K562 (cell line): Measurements from ENCODE around the gene SYT3. TPM values are rescaled to one million over a fixed set of nuclear protein-coding genes. Genes with fewer than 3 reads are reported as not detected.
A peak's percentile ranks its signal among the peaks of the same experiment; 100 is the strongest.

Source experiments
- CBFA2T3 ChIP-seq: fragments of 450-650 bp; IDR thresholded peaks from 2 replicates; pipeline ENCODE4 v1.6.1; 2017
- CHD2 ChIP-seq: IDR thresholded peaks from 2 replicates; pipeline ENCODE4 v1.6.1; 2011; ENCODE audit warnings: low read depth, low read length
- CREB1 ChIP-seq, 2 experiments: sonication (generic) in 1 of 2; formaldehyde crosslinking in 1 of 2; IDR thresholded peaks; 2 replicates each; pipeline versions ENCODE4 v1.6.1 to v1.8.0; 2012 to 2022; ENCODE audit warnings: inconsistent platforms in 1 of 2, mild to moderate bottlenecking in 1 of 2, missing genetic modification reagents in 1 of 2, moderate library complexity in 1 of 2
- CREM ChIP-seq: IDR thresholded peaks from 2 replicates; pipeline ENCODE4 v1.6.1; 2014; ENCODE audit warnings: antibody characterized with exemption, low read depth
- DMBX1 ChIP-seq: fragments of 250-450 bp; sonication (Bioruptor Pico); IDR thresholded peaks from 2 replicates; pipeline ENCODE4 v1.8.0; 2022; ENCODE audit warnings: inconsistent platforms, mild to moderate bottlenecking, moderate library complexity, borderline replicate concordance
- FOS ChIP-seq: IDR thresholded peaks from 3 replicates; pipeline ENCODE4 v1.6.1; 2011; ENCODE audit not compliant: insufficient read length; ENCODE audit errors: extremely low read depth
- GATAD2A ChIP-seq: fragments of 450-650 bp; IDR thresholded peaks from 2 replicates; pipeline ENCODE4 v1.6.1; 2017
- JUNB ChIP-seq: fragments of 450-650 bp; formaldehyde crosslinking; conservative IDR thresholded peaks from 2 replicates; pipeline ENCODE4 v1.4.0; 2020; ENCODE audit warnings: mild to moderate bottlenecking
- KDM2B ChIP-seq: fragments of 250-450 bp; sonication (Bioruptor Pico); IDR thresholded peaks from 2 replicates; pipeline ENCODE4 v1.8.0; 2021; ENCODE audit warnings: mild to moderate bottlenecking, moderate library complexity
- LARP7 ChIP-seq: fragments of 450-650 bp; IDR thresholded peaks from 2 replicates; pipeline ENCODE4 v1.6.1; 2016
- MAFK ChIP-seq: IDR thresholded peaks from 2 replicates; pipeline ENCODE4 v1.6.1; 2011; ENCODE audit warnings: low read length, improper control_type of control experiment
- MED1 ChIP-seq: sonication (generic); formaldehyde crosslinking; IDR thresholded peaks from 2 replicates; pipeline ENCODE4 v1.8.1; 2023; ENCODE audit warnings: missing genetic modification reagents, borderline replicate concordance
- NELFE ChIP-seq: IDR thresholded peaks from 2 replicates; pipeline ENCODE4 v1.6.1; 2011; ENCODE audit warnings: mild to moderate bottlenecking; ENCODE audit not compliant: insufficient read depth, insufficient read length
- POLR2G ChIP-seq: fragments of 200-400 bp; formaldehyde crosslinking; IDR thresholded peaks from 2 replicates; pipeline ENCODE4 v1.6.1; 2017; ENCODE audit warnings: low read depth, mild to moderate bottlenecking, antibody characterized with exemption, low read length, moderate library complexity
- SMC3 ChIP-seq: conservative IDR thresholded peaks from 2 replicates; pipeline ENCODE4 v1.6.1; 2011; ENCODE audit warnings: low read depth, low read length, improper control_type of control experiment; ENCODE audit not compliant: insufficient read depth
- SRF ChIP-seq, 2 experiments: fragments of 250-450, 450-650 bp in 1 of 2; sonication (Bioruptor Pico) in 1 of 2; sonication (generic) in 1 of 2; formaldehyde crosslinking; IDR thresholded peaks; 2 replicates each; pipeline versions ENCODE4 v1.5.0 to v1.5.1; 2020 to 2022; ENCODE audit warnings: mild to moderate bottlenecking in 1 of 2, missing genetic modification reagents in 1 of 2
- ZKSCAN3 ChIP-seq: fragments of 250-450 bp; sonication (Bioruptor Pico); IDR thresholded peaks from 2 replicates; pipeline ENCODE4 v1.4.0; 2020
- ZNF224 ChIP-seq: sonication (generic); formaldehyde crosslinking; IDR thresholded peaks from 2 replicates; pipeline ENCODE4 v1.8.0; 2022; ENCODE audit warnings: mild to moderate bottlenecking, missing genetic modification reagents
- ZNF239 ChIP-seq: fragments of 250-450 bp; sonication (Bioruptor Pico); IDR thresholded peaks from 2 replicates; pipeline ENCODE4 v1.4.0; 2020; ENCODE audit warnings: mild to moderate bottlenecking
- ZNF780A ChIP-seq: fragments of 250-450 bp; sonication (Bioruptor Pico); IDR thresholded peaks from 2 replicates; pipeline ENCODE4 v1.5.0; 2021; ENCODE audit warnings: mild to moderate bottlenecking
- polyA plus RNA-seq, 8 experiments: library from polyadenylated mRNA; depleted of rRNA in 4 of 8; stranded (reverse) in 5 of 8; unstranded in 3 of 8; fragments of >200 nt; fragmentation: Nextera tagmentation in 2 of 8; fragmentation: Illumina TruSeq in 1 of 8; extraction: Ambion mirVana in 2 of 8; extraction: Trizol in 1 of 8; gene quantifications; 2 replicates each; pipeline versions ENCODE4 v1.2.1 to v1.2.3, GENCODE V29; 2011 to 2014; ENCODE audit warnings: inconsistent platforms in 1 of 8, missing spikeins in 1 of 8
- total RNA-seq, 7 experiments: library from RNA; depleted of rRNA in 6 of 7; stranded (reverse); fragments of >200 nt in 6 of 7; fragmentation: Illumina TruSeq in 2 of 7; extraction: Trizol in 2 of 7; gene quantifications; 2 replicates each; pipeline versions ENCODE4 v1.2.1 to v1.2.3, GENCODE V29; 2011 to 2021; ENCODE audit warnings: low replicate concordance in 1 of 7
- TF ChIP-seq, protein P1 (sequence below): sonication (generic); formaldehyde crosslinking; IDR thresholded peaks from 2 replicates; pipeline ENCODE4 v1.8.0; 2022; ENCODE audit warnings: missing genetic modification reagents, mild to moderate bottlenecking, moderate library complexity, borderline replicate concordance
- TF ChIP-seq, protein P2 (sequence below), 2 experiments: fragments of 450-650 bp; IDR thresholded peaks; 2 replicates each; pipeline ENCODE4 v1.6.1; 2016

SYT3 gene
- total and polyA plus RNA-seq, 9 of the 15 experiments (the other 6 are each of a cell fraction or from before 2014, with no cell fraction given), result 0.36 to 2.0 (median 0.54) TPM; not detected in 2

DNA sequence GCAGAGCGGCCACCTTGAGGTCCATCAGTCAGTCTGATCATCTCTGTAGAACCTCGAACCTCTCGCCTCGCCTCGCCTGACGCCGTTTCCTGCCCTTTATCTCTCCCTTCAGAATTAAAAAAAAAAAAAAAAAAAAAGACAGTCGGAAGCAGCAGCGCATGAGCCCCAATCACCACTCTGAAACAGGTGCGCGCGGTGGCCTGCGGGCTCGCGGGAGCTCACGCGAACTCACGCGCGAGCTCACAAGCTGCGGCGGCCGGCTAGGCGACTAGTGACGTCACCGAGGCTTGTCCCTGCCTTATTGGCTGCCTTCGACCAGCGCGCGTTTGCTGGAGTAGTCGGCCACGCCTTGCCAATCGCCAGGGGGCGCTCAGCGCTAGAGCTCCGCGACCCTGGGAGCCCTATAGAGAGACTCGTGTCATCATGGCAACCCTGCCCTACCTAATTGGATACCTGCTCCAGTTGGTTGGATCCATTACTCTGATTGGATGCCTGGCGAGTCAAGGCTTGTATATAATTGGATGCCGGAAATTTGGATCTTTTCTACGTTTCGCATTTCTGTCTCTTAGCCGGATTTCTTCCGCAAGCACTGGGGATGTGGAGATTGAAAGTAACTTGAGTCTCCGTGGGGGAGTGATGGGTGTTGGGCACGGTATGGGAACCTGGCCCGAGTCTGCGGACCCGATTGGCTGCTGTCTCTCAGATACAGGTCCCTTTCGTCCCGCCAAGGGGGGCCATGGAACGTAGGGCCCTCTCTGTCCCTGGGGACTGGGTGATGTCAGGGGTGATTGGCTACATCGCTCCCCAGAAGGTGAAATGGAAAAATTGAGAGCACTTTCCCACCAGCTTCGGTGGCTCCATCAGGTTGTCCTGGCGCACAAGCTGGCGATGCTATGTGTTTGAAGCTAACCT lies 31.6 kb downstream of the SYT3 start (continued):
- TF ChIP-seq POLR2G (peak; percentile 59), LARP7 (no peak), DMBX1 (CRISPR knock-in tag) (no peak), NELFE (no peak), MAFK (0 out of 2 replicates have a peak, but pooled peaks have one; percentile 6), KDM2B (peak; percentile 100), ZNF224 (no peak), ZNF780A (CRISPR knock-in tag) (no peak), CREM (peak; percentile 99), GATAD2A (no peak), CREB1 (IDR thresholded peaks at IDR 0.05) (peak; percentile 94), CREB1 (CRISPR knock-in tag; IDR thresholded peaks at IDR 0.05) (peak; percentile 97), MED1 (CRISPR knock-in tag) (no peak), FOS (peak; percentile 77), SRF (CRISPR knock-in tag; IDR thresholded peaks at IDR 0.05) (no peak), CBFA2T3 (0 out of 2 replicates have a peak, but pooled peaks have one; percentile 4), SMC3 (peak; percentile 86), ZNF239 (CRISPR knock-in tag) (no peak), JUNB (CRISPR knock-in tag) (peak; percentile 75; the same call in 1 of the 2 replicates), ZKSCAN3 (CRISPR knock-in tag) (no peak), CHD2 (peak; percentile 97)
- TF ChIP-seq, protein P1, sequence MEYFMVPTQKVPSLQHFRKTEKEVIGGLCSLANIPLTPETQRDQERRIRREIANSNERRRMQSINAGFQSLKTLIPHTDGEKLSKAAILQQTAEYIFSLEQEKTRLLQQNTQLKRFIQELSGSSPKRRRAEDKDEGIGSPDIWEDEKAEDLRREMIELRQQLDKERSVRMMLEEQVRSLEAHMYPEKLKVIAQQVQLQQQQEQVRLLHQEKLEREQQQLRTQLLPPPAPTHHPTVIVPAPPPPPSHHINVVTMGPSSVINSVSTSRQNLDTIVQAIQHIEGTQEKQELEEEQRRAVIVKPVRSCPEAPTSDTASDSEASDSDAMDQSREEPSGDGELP (CRISPR knock-in tag), result peak; percentile 73; the same call in 1 of the 2 replicates
- TF ChIP-seq, protein P2, sequence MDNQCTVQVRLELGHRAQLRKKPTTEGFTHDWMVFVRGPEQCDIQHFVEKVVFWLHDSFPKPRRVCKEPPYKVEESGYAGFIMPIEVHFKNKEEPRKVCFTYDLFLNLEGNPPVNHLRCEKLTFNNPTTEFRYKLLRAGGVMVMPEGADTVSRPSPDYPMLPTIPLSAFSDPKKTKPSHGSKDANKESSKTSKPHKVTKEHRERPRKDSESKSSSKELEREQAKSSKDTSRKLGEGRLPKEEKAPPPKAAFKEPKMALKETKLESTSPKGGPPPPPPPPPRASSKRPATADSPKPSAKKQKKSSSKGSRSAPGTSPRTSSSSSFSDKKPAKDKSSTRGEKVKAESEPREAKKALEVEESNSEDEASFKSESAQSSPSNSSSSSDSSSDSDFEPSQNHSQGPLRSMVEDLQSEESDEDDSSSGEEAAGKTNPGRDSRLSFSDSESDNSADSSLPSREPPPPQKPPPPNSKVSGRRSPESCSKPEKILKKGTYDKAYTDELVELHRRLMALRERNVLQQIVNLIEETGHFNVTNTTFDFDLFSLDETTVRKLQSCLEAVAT (IDR thresholded peaks at IDR 0.05), result peak in 1 of 2 experiments; percentile 27; a peak in 1 of 4 replicates
